Progenitor cell of endocrine pancreas (in vitro differentiated cells): ENCODE data around the gene FUOM. TPM values are rescaled to one million over a fixed set of nuclear protein-coding genes. Genes with fewer than 3 reads are reported as not detected.

Experiments
- DNase-seq: peaks from one replicate; pipeline ENCODE4 v3.0.0; 2021; ENCODE audit warnings: low spot score; ENCODE audit not compliant: unreplicated experiment
- H3K27ac Mint-ChIP-seq: 2 replicates; pipeline ENCODE4 v1.8.0; 2021; ENCODE audit warnings: mild to moderate bottlenecking, moderate library complexity, mixed read lengths
- H3K27me3 Mint-ChIP-seq: 2 replicates; pipeline ENCODE4 v1.8.0; 2021; ENCODE audit warnings: mixed read lengths
- H3K36me3 Mint-ChIP-seq: 2 replicates; pipeline ENCODE4 v1.8.0; 2022; ENCODE audit warnings: mixed read lengths; ENCODE audit not compliant: insufficient read depth
- H3K4me1 Mint-ChIP-seq: 2 replicates; pipeline ENCODE4 v1.8.0; 2021; ENCODE audit warnings: low read depth, mixed read lengths
- H3K4me3 Mint-ChIP-seq: 2 replicates; pipeline ENCODE4 v1.8.0; 2021; ENCODE audit warnings: low read depth, mild to moderate bottlenecking, moderate library complexity, mixed read lengths
- H3K9me3 Mint-ChIP-seq: 2 replicates; pipeline ENCODE4 v1.8.0; 2021; ENCODE audit warnings: low read depth, mixed read lengths
- CTCF ChIP-seq: fragments of 200-600 bp; sonication (generic); IDR thresholded peaks from one replicate; pipeline ENCODE4 v1.5.0; 2021; ENCODE audit warnings: antibody characterized with exemption, mild to moderate bottlenecking; ENCODE audit not compliant: unreplicated experiment
- total RNA-seq: library from RNA; stranded (reverse); gene quantifications from 2 replicates; pipeline ENCODE4 v1.2.1, GENCODE V29; 2021

Gene FUOM
- total RNA-seq, 1 donor from 2014 or later: 14.7 TPM

- Mint-ChIP-seq H3K27ac (no peak overlapping the region), H3K4me3 (peak overlapping the region; percentile 37), H3K9me3 (no peaks in the 10 kb centered on the region), H3K36me3 (peaks cover 2% of the 10 kb centered on the region), H3K27me3 (no peaks in the 10 kb centered on the region), H3K4me1 (peaks cover 6% of the 10 kb centered on the region)
- TF ChIP-seq CTCF: no peak
- DNase-seq: no peak
Observed at GRCh38 chr10:133358162-133358924, 524 bp upstream of the FUOM start.

- DNase-seq: no peak
- Mint-ChIP-seq H3K27me3 (no peaks in the 10 kb centered on the region), H3K36me3 (no peaks in the 10 kb centered on the region), H3K27ac (no peak overlapping the region), H3K9me3 (no peaks in the 10 kb centered on the region), H3K4me3 (peak overlapping the region; percentile 65), H3K4me1 (peaks cover 6% of the 10 kb centered on the region)
- no peak for TF ChIP-seq CTCF
Observed at GRCh38 chr10:133356549-133357284, 1.1 kb downstream of the FUOM start.

- no peak for DNase-seq
- H3K9me3 Mint-ChIP-seq: no peaks in the 10 kb centered on the region
- H3K4me1 Mint-ChIP-seq: peaks cover 6% of the 10 kb centered on the region
- no peaks in the 10 kb centered on the region for H3K27me3 Mint-ChIP-seq
- H3K27ac Mint-ChIP-seq: no peak overlapping the region
- TF ChIP-seq CTCF: no peak
- no peak overlapping the region for H3K4me3 Mint-ChIP-seq
- H3K36me3 Mint-ChIP-seq: no peaks in the 10 kb centered on the region
Observed at GRCh38 chr10:133355991-133356390, 1.8 kb downstream of the FUOM start.

- Mint-ChIP-seq H3K4me3 (no peak overlapping the region), H3K27me3 (no peaks in the 10 kb centered on the region), H3K36me3 (no peaks in the 10 kb centered on the region), H3K4me1 (peaks cover 6% of the 10 kb centered on the region), H3K27ac (no peak overlapping the region), H3K9me3 (no peaks in the 10 kb centered on the region)
- no peak for DNase-seq
- TF ChIP-seq CTCF: no peak
Observed at GRCh38 chr10:133355266-133355665, 2.6 kb downstream of the FUOM start.

GRCh38 chr10:133354672-133355240 is 3.1 kb downstream of the FUOM start:
- no peaks in the 10 kb centered on the region for H3K27me3 Mint-ChIP-seq
- H3K36me3 Mint-ChIP-seq: no peaks in the 10 kb centered on the region
- H3K9me3 Mint-ChIP-seq: no peaks in the 10 kb centered on the region
- TF ChIP-seq CTCF: no peak
- peaks cover under 1% of the 10 kb centered on the region for H3K4me1 Mint-ChIP-seq
- H3K4me3 Mint-ChIP-seq: no peak overlapping the region
- H3K27ac Mint-ChIP-seq: no peak overlapping the region
- DNase-seq: no peak
